GM11168 (cell line): ENCODE measurements around the gene SYCN.

ENCODE experiments used
- in situ Hi-C: fragments of 300-500 bp; cut with MboI; formaldehyde crosslinking; loops from one replicate; pipeline ENCODE4 v1.12.0; 2022; ENCODE audit warnings: low sequenced_read_pairs; ENCODE audit not compliant: unreplicated experiment

The SYCN gene

DNA sequence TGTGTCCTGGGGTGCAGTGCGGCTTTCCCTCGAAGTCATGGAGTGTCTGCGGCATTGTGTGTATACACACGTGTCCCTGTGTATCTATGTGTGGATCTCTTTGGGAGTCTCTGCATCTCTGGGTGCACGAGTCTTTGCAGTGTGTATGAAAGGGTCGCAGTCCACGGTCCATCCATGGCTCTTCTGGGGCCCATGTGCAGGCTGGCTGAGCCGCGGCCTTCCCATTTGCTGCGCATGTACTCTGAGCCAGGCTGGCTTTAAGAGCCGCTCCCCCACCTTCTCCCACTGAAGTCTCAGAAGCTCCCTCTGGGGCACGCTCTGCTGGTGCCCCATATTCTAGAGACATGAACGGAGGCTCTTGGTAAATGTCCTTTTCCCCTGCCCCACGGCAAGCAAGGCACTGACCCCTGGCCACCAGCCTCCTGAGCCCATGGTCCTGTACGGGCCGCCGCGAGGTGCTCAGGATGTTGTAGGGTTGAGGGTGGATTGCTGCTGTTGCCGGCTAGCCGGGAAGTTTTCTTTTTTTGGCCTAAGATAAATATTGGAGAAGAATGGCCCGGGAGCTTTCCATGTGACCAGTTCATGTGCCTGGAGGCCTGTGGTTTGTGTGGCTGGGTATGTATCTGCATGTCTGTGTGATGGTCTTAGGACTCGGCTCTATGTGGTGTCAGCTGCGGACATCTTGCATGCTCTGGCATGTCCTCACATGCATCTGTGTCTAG, 46.6 kb downstream of the SYCN start:
- in situ Hi-C loops = no loop called here

DNA sequence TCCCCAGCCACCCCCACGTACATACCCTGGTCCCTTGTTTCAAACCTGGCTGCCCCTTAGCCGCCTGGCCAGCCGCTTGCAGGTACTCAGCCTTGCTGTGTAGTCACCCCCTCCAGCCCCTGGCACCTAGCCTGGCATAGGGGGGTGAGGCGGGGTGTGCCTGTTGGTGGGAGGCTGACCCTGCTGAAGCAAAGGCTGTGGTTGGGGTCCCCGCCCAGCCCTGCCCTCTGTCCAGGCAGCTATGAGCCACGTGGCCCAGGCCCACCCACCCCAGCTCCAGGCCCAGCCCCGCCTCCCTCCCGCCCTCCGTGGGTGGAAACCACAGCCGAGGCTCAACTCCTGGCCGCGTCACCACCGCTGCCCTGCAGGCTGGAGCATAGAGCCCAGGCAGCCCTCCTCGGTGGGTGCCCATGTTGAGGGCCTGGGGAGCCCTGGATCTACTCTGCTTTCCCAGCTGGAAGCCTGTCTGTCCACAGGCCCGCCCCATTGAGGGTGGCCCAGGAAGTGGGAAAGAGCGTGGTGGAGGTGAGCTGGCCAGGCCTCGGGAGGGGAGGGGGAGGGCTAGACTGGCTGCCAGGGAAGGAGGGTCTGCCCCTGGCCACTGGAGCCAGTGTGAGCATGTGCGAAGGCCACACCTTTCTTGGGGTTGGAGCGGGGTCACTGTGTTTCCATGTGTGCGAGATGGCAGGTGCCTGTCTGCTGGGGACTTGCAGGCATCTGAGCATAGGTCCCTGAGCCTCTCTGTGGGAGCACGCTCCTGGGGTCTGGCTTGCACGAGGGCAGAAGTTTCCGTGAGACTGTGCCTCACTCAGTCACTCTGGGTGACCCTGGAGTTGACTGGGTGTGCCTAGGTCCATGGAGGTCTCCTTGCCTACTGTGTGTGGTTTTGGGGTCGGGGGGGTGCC, 47.5 kb downstream of the SYCN start:
- in situ Hi-C loops = no loop called here

DNA sequence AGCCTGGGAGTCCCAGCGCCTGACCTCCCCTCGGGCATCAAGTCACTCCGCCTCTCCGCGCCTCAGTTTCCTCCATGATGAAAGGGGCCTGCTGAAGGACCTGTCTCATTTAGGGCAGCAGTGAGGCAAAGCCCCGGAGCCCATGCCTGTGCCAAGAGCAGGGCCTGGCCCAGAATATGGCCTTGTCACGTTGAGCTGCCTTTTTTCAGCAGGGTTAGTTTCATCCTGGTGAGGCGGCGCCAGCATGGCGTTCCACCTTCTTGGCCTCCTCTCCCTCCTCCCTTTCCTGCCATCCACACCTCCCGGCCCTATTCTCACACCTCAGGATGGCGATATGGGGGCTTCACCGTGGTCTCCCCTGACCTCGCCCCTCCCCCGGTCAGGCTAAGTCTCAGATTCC, 48.3 kb downstream of the SYCN start:
- in situ Hi-C loops = no loop called here

DNA sequence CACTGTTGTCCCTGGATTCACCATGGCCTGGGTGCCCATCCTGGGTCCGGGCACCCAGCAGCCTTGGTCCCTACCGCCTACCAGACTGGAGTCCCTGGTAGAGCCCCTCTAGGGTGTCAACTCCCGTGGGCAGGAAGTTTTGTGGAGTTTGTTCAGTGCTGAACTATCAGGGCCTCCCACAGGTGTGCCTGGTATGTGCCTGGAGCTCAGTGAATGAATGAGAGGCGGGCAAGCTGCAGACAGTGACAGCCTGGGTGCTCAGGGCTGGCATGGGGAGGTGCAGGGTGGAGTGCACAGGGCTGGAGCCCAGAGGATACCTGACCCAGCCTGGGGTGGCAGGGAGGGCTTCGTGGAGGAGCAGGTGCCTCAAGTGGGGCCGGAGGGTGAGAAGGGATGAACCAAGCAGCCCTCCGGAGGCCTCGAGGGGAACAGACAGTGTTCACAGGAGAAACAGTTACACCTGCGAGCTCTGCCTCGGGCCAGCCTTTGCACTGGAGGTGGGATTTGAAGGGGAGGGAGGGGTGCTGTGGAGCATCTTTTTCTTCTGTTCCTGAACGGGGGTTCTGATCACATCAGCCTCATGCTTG, 48.9 kb downstream of the SYCN start:
- in situ Hi-C loops = no loop called here

DNA sequence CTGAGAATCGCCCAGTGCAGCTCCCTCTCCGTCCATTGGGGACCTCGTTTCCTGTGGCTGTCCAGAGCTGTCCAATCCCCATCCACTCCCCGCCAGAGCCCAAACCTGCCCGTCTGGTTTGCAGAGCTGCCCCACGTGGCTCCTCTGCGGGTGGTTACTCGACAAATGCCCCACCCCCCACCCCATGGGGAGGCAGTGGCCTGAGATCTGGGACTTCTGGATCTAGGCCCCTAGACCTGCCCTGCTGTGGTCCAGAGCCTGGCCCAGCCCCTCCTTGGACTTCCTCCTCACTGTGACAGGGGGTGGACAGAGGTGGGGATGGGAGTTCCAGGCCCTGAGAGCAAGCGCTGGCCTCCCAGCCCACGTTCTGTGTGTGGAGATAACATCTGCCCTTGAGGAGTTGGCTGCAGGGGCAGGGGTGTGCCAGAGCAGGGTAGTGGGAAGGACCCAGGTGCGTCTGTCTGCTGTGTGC, 49.4 kb downstream of the SYCN start:
- in situ Hi-C loops = no loop called here

DNA sequence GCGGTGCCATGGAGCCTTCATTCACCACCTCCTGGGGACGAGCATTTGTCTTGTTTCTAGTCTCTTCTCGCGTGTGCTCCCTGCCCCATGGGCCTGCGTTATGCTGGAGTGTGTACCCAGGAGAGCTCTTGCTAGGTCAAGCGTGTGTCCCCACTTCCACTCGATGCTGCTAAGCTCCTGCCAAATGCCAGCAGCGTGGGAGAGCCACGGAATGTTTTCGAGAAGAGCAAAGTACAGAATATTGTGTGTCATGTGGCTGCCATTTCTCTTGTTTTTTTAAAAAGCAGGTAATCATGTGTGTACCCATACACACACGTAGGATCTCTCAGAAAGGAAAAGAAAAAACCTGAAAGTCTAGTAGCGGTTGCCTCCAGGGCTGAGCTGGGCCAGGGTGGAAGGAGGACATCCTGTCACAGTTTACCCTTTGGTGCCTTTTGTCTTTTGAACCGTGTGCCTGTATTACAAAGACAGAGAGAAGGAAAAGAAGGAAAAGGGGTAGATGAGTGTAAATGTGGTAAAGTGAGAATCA, 49.9 kb downstream of the SYCN start:
- in situ Hi-C loops = no loop called here
